TTC549 (cell line): ENCODE measurements around the gene CKS1B.

ENCODE experiments used
- FAIRE-seq: peaks from 2 replicates; lab custom pipeline; 2012; peaks lifted over from hg19 to GRCh38; lab: Jason Lieb, UNC

CKS1B gene

DNA sequence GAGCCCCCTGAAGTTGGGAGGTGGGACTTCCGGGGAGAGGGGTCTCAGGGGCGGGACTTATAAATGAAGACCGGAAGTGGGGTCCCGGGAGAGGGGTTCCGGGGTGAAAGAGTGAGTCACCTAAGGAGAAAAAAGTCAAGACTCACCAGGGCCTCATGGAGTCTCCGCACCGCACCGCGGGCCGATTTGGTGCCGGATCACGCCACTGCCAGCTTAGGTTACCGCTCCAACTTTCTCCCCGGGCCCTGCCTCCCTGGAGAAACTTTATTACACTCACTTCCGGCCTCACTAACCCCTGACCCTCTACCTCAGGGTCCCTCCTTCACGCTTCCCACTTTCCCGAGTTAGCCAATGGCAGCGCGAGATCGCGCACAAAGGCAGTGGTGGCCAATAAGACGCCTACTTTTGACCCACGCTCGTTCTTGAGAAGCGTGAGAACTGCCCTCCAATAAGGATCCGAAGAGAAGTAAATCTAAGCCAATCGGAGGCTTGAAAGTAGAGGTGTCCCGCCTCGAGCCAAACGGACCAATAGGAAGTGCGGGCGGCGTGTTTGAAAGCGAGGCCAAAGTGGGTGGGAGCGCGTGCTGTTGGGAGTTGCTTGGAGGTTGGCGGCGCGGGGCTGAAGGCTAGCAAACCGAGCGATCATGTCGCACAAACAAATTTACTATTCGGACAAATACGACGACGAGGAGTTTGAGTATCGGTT, at the start of gene CKS1B:
TSS of gene CKS1B (plus strand) at position 580 of the 706 bp plus-strand sequence. CDS start at position 645, 65 bp downstream.
- peak; percentile 99 for FAIRE-seq

DNA sequence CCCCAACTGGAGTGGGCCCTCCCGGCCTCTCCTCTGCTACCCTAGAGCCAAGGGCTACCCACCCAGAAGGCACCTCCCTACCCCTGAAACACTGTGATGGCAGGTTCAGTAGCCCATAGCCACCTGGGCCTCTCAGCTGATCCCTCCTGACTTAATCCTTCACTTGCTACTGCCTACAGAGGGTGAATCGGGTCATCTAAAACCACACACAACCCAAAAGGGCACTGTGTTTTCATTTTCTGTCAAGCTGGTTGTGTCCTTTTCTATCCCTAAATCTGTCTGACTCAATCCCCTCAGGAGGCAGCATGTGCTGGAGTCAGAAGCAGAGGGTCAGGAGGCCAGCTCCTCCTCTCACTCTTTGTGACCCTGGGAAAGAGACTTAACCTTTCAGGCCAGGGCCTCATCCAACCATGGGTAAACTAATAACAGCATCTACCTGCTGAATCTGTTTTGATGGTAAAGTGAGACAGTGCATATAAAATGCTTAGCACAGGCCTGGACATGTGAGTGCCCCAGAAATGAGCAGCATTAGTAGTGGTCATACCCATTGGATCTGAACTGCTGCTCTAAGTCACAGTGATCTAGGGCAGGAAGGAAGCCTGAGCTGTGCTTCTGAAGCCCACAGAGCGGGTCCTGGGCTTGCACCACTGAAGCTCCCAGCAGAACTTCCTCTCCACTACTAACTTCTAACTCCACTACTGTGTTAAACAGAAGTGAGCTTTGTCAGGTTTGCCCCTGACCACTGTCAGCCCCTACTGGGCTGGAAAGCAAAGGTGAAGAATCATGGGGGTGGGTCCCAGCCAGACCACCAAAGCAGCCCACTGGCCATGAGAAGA, 48.9 kb upstream of the CKS1B start:
- FAIRE-seq, result no peak

DNA sequence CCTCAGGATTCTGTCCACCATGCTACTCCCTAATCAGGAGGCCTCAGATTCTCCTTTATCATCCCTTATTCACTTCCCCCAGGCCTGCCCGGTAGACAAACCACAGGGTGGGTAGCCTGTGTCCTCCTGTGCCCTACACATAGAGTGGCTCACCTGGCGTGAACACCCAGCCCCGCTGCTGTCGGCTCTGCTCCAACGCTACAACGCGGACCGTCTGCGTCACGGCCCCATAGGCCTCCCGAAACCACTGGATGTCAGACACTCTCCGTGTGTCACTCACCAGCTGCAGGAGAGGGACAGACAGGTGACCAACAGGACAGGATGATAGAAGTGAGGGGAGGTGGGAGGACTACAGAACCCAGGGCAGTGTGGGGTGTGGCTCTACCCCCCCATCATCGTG, 48.3 kb upstream of the CKS1B start:
- FAIRE-seq, result no peak

DNA sequence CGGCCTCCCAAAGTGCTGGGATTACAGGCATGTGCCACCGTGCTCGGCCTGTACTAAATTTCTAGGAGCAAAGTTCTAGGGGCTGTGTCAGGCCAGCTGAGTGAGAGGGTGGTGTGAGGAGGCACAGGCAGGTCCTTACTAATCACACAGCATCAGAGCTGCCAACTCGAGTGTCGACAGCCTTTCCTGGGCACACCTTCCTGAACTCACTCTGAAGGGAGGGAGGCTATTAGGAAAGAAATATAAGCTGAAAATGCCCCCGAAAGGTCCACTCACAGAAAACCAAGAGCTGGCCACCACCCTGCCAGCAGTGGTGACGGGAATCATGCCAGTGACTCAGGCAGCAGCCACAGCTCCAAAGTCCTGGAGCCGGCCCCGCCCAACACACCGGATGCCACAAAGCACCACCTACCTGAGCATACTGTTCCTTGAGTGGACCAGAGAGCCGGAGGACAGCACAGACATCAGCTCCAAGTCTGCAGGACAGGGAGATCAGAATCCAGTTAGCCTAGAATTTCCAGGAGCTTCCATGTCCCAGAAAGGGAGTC, 42.5 kb upstream of the CKS1B start:
- FAIRE-seq, result no peak

DNA sequence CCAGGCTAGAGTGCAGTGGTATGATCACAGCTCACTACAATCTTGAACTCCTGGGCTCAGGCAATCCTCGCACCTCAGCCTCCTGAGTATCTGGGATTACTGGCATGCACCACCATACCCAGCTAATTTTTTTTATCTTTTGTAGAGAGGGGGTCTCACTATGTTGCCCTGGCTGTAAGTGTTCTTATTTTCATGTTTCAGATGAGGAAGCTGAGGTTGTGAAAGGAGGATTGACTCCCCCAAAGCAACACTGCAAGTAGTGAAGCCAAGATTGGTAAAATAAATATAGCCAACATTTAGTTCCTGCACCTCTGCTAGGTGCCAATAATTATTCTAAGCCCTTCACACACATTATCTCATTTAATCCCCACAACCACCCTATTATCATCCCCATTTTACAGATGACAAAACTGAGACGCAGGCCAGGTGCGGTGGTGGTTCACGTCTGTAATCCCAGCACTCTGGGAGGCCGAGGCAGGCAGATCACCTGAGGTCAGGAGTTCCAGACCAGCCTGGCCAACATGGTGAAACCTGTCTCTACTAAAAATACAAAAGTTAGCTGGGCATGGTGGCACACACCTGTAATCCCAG, 40.0 kb upstream of the CKS1B start:
- FAIRE-seq, result no peak

DNA sequence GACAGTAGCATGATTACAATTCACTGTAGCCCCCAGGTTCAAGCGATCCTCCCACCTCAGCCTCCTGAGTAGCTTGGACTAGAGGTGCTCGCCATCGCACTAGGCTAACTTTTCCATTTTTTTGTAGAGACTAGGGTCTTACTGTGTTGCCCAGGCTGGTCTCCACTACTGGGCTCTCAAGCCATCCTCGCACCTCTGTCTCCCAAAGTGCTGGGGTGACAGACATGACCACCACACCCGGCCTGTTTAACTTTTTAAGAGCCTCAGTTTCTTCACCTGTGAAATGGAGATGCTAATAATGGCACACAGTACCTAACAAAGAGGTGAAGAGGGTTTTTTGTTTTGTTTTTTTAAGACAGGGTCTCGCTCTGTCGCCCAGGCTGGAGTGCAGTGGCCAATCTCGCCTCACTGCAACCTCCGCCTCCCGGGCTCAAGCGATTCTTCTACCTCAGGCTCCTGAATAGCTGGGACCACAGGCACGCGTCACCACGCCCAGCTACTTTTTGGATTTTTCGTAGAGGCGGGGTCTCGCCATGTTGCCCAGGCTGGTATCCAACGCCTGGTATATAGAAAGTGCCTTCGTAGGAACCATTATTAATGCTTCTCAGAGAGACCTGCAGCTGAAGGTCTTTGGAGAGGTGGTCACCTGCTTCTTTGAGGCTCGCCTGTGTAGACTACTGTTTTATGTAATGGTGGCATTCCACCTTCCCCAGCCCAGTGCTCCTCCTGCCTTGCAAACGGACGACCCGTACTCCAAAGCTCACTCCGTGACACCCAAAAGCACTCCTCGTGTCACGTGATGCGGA, 38.5 kb upstream of the CKS1B start:
- no peak for FAIRE-seq

DNA sequence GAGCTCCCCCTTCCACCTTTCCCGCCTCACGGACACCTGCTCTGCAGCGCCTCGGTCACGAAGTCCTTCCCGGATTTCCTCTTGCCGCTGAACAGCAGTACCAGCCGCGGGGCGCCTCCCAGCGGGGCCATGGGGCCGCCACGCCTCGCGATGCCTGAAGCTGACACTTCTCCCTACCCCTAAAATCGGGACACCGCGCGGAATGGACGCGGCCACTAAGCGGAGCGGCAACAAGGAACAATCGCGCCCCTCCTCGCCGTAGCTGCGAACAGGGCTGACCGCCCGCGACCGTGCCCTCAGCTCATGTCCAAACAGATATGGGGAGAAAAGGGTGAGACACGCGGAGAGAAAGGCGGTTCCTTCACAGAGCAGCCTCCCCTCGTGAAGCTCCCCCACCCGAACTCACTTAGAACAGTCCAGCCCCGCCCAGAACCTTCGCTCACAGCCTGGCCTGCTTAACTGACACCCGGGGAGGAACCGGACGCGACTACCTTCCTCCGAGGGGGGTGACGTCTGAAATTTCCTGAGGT, 37.9 kb upstream of the CKS1B start, which contains the start of gene PMVK:
TSS of gene PMVK (minus strand) at position 165 of the 530 bp plus-strand sequence. CDS start at position 131, 34 bp downstream.
- no peak for FAIRE-seq

DNA sequence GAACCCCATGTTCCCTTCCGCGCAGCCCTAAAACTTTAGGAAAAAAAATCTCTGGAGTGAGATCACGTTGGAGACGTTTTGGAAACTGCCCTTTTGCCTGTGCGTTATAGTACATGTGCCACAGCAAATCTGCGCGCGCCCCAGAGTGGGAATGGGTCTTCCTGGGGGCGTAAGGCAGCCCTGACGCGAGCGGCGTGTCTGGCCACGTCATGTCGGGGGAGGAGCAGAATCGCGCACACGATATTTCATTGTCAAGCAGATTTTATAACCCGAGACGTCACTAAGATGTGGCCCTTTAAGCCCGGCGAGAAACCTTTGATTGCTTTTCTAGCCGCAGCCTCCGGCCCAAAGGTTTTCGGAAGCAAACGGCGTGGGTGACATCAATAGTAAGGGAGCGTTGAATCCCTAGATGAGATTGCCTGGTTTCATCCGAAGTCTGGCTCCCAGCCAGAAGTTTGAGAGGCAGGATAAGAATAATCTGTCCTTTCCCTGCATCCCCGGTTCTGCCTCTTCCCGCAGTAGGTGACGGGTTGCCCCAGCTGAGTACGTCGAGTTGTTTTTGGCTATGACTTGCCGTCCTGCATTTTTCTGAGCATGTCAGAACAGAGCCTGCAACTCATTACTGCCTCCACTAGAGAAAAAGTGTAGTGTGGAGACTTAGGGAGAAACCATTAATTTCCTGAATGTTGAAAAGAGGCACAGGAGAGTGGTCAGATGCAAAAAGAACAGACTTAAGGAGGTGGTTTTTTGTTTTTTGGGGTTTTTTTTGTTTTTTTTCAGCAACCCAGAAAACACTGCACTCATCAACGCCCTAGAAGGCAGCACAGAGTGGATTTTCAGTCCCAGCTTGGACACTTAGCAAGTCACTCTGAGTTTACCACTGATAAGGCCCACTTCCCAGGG, 37.1 kb upstream of the CKS1B start:
- FAIRE-seq, result peak; percentile 79

DNA sequence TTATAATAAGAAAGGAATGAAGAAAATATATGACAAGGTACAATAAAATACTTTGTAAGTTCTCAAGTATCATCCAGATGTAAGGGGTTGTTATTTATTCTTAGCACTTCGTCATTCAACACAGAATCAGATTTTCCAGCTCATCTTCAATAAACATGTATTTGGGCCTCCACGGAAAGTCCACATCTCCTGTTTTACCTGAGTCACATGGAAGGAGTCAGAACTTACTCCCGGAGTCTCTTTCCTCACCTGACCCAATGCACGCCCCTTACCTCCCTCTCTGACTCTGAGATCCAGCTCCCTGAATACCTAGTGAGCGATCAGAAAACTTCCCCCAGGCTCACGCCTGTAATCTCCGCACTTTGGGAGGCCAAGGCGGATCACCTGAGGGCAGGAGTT, 36.5 kb upstream of the CKS1B start:
- no peak for FAIRE-seq

DNA sequence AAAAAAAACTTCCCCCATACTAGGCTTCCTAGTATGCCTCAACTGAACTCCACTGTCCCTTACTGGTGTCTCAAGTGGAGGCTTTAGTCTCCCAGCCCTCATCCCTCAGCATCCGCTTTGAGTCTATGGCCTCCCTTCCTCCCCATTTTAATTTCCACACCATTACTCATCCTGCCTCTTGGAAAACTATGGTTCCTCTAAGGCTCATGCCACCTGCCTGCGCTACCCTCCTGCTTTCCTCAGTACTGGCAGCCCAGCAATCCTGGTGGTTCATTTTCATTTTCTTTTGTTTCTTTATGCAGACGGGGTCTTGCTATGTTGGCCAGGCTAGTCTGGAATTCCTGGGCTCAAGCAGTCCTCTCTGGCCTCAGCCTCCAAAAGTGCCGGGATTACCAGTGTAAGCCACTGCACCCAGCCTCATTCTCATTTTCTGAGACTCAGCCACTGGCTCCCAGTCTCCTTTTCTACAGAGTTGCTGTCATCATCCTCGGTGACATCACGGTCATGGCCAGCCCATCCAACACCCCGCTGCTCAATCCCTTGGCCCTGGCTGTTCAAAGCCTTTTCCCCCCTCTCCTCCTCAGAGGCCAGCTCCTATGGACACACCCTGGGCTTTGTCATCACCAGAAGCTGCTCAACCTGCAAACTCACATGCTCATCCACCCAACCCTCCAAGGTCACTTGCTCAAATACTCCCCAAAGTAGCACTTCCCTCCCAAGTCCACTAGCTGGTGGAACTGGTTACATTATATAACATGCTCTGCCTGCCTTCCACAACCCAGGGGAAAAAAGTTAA, 35.7 kb upstream of the CKS1B start:
- no peak for FAIRE-seq

DNA sequence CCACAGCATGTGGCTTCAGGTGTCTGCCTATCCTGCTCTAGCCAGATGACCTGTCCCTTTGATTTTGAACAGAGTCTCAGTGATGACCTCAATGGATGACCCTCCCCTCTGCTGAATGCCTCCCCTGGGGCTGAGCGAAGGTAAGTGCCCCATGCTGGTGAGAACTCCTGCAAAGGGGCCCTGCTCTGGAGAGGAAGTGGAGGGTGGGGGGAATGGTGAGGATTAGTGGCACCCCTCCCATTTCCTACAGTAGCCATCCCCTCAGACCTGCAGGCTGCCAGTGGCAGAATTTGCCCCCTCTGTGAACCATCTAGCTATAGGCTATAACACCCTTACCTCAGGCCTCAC, 34.3 kb upstream of the CKS1B start:
- no peak for FAIRE-seq

DNA sequence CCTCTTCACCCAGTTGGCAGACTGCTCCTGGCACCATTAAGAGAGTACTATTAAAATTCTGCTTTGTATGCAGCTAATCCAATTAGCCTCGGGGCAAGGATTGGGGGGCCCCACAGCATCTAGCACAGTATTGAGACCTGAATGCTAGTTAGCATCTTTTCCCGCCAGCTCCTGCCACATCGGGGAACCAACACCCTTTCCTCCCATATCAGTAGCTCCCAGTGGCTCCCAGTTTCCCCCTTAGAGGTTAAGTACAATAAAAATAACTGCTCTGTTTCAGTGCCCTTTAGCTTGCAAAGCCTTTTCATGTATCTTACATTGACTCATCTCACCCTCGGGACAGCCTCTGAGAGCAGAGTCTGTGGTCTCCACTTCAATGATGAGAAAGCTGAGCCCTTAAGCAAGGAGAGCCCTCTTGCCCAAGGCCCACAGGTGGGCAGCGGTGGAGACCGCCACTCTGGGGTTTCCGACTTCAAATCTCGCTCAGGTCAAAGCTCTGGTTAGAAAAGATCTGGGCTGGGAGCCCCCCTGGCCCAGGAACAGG, 33.8 kb upstream of the CKS1B start:
- no peak for FAIRE-seq

DNA sequence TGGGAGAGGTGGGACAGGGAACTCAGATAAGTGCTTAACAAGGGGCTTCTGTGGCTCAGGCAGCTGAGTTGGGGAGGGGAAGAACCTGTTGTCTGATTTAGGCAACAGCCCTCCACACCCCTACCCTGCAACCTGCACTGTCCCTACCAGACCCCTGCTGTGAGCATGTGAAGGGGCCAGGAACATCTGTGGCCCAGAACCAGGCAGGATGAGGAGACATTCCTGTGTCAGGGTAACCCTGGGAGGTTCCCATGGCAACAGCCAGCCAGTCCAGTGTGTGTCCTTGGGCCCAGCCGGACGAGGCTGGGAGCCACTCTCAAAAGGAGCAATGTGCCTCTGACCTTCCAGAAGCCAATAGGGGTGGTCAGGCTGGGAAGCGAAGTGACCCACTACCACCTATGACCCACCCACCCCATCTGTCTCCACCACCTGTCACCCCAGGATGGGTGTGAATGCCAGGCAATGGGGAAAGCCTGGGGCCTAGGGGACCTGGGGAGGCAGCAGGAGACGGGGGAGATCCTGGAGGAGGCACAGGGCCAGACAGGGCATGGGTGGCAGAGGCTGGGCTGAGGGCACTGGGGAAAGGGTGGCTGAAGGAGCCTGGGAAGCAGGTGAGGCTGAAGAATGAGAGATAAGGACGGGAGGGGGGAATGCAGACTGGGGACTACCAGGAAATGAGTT, 33.0 kb upstream of the CKS1B start:
- FAIRE-seq, result no peak

DNA sequence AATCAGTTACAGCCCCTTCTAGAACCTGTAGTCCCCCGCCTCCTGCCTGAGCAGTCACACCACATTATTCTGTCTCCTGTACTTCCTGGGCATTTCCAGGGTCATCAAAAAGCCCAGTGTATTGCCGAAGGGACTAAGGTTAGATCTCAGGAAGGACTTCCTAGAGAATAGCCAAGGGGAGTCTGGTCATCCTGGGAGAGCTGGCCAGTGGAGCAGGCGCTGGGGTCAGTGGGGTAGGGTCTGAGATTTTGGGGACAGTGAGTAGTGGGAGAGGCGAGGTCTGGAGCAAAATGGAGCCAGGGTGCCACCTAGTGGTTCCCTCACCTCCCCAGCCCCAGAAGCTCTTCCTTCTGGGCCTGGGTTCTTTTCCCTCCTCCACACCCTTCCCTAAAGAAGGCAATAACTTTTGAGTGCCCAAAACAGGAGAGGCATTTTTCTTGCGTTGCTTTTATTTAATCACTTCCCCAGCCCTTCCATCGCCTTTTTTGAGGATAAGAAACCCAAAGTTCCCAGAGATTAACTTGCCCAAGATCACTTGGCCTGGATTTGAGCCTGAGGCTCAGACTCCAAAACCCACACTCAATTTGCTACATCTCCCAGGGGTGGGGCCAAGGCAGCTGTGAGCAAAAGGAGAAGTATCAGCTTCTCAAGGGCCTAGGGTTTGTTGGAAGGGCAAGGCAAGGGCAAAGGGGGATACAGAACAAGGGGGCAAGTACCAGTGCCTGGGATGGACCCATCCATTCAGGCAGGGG, 30.7 kb upstream of the CKS1B start:
- FAIRE-seq, result peak; percentile 28

DNA sequence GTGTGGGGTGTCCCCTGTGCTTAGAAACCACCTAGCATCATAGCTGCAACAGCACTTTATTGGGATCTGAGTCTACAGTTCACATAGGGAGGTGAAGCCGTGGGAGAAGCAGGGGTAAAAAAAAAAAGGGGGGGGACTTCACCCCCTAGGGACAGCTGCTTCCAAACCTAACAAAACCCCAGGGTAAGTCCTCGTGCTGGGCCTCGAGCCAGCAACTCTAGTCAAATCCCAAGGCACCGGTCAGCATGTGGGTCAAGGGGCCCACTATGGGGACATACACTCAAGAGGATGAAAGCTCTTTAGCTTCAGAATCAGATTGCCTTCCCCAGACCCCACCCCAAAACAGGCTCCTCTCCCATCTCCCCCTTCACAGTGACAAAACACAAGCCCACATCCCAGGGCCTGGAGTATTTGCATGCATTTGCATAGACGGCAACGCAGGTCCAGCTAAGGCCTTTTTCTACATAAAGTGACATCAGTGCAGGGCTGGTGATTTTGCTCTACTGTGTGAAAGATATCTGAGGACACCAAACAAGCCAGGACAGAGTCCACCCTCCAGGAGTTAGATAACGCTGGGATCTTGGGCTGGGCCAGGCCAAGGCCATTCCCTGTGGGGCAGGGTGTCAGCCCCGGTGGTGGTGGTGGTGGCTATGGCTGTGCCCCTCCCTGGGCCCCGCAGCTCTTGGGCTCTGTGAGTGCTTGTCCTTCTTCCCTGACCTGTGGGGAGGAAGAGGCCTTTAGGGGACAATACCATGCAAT, 29.9 kb upstream of the CKS1B start:
- FAIRE-seq, result no peak

DNA sequence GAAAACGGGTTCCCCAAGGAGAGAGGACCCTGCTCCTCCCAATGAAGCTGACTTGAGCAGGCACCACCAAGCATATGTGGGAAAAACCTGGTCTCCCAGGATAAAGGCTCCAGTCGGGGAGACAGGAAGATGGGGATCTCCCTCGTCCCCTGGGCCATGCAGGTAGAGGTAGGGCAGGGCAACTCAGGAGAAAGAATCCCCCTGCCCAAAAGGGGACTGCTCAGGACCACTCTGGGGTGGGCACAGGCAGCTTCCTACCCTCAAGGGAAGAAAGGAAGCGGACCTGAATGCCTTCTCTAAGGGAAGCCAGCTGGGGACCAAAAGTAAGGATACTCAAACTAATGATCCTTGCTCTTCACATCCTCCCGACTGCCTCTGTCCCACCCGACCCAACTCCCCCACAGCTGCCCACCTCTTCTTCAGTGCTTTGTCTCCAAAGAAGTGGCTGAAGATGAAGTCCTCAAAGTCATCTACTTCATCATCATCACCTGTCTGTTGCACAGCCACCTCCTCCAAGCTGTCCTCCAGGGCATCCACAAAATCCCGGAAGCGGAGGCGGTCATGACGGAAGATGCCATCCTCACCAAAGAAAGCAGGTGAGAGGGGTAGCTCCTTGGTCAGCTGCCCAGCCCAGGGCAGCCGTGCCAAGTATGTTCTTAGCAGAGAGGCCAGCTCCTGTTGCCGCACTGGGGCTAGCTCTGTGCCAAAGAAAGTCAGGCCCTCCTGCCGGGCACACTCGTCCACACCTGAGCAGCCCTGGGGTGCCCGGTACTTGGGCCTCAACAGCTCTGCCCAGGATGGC, 29.1 kb upstream of the CKS1B start:
- no peak for FAIRE-seq
